ENCODE data around the gene KLHDC4.
A peak's percentile ranks its signal among the peaks of the same experiment; 100 is the strongest.

The KLHDC4 gene

GRCh38 chr16:87705771-87706277 is 60.0 kb downstream of the KLHDC4 start:
- H3K27me3 ChIP-seq, result no peaks in the 10 kb centered on the region
- peaks cover 16 to 95% (median 45%) of the 10 kb centered on the region in 3 donors for H3K36me3 ChIP-seq
- no peak overlapping the region for H3K27ac ChIP-seq
- TF ChIP-seq CTCF (IDR thresholded peaks at IDR 0.05), result no peak
- H3K9me3 ChIP-seq, result no peaks in the 10 kb centered on the region
- DNase-seq, result no peak
- no peaks in the 10 kb centered on the region for H3K4me1 ChIP-seq
- no peak overlapping the region for H3K4me3 ChIP-seq
- intact Hi-C loops (cut with DNase I; ENCODE audit: low total_unique reads), result no loop called here

GRCh38 chr16:87704754-87705353 is 60.9 kb downstream of the KLHDC4 start:
- DNase-seq, result no peak
- no peak for TF ChIP-seq CTCF (IDR thresholded peaks at IDR 0.05)
- Histone ChIP-seq H3K4me3 (no peak overlapping the region), H3K36me3 (peaks cover 8 to 93% (median 39%) of the 10 kb centered on the region in 3 donors), H3K27me3 (no peaks in the 10 kb centered on the region), H3K27ac (no peak overlapping the region), H3K9me3 (no peaks in the 10 kb centered on the region), H3K4me1 (no peaks in the 10 kb centered on the region)
- intact Hi-C loops (cut with DNase I; ENCODE audit: low total_unique reads), result no loop called here

GRCh38 chr16:87703835-87704375 is 61.9 kb downstream of the KLHDC4 start:
- H3K36me3 ChIP-seq, result peaks cover 8 to 93% (median 29%) of the 10 kb centered on the region in 3 donors
- intact Hi-C loops (cut with DNase I; ENCODE audit: low total_unique reads), result no loop called here
- H3K4me1 ChIP-seq, result no peaks in the 10 kb centered on the region
- H3K27me3 ChIP-seq, result no peaks in the 10 kb centered on the region
- H3K4me3 ChIP-seq, result no peak overlapping the region
- no peak for TF ChIP-seq CTCF (IDR thresholded peaks at IDR 0.05)
- DNase-seq, result no peak
- no peaks in the 10 kb centered on the region for H3K9me3 ChIP-seq
- H3K27ac ChIP-seq, result no peak overlapping the region

GRCh38 chr16:87703071-87703470 is 62.7 kb downstream of the KLHDC4 start:
- Histone ChIP-seq H3K9me3 (no peaks in the 10 kb centered on the region), H3K4me3 (no peak overlapping the region), H3K36me3 (peaks cover 8 to 93% (median 21%) of the 10 kb centered on the region in 3 donors), H3K27me3 (no peaks in the 10 kb centered on the region), H3K27ac (no peak overlapping the region), H3K4me1 (no peaks in the 10 kb centered on the region)
- no peak for TF ChIP-seq CTCF (IDR thresholded peaks at IDR 0.05)
- DNase-seq, result no peak
- intact Hi-C loops (cut with DNase I; ENCODE audit: low total_unique reads), result no loop called here

GRCh38 chr16:87702325-87702811 is 63.4 kb downstream of the KLHDC4 start:
- H3K36me3 ChIP-seq, result peaks cover 3 to 92% (median 18%) of the 10 kb centered on the region in 3 donors
- intact Hi-C loops (cut with DNase I; ENCODE audit: low total_unique reads), result no loop called here
- DNase-seq, result no peak

More at GRCh38 chr16:87702325-87702811, 63.4 kb downstream of the KLHDC4 start:
- peak in 1 of 2 experiments; percentile 27 for TF ChIP-seq CTCF (IDR thresholded peaks at IDR 0.05)
- Histone ChIP-seq H3K4me1 (no peaks in the 10 kb centered on the region), H3K27ac (no peak overlapping the region), H3K9me3 (no peaks in the 10 kb centered on the region), H3K27me3 (no peaks in the 10 kb centered on the region), H3K4me3 (no peak overlapping the region)
